Esophagus squamous epithelium (tissue), 5 donors: Measurements from ENCODE around the gene JUNB. TPM values are rescaled to one million over a fixed set of nuclear protein-coding genes. Genes with fewer than 3 reads are reported as not detected.

Experiments
- DNase-seq: peaks from one replicate; lab custom pipeline; 2025; lab: John Stamatoyannopoulos, UW
- H3K27ac ChIP-seq, 4 donors: fragments of 200-600 bp; sonication (generic); one replicate each; pipeline ENCODE4 v1.5.1; 2016 to 2019; ENCODE audit warnings: mild to moderate bottlenecking in 1 of 4
- H3K27me3 ChIP-seq, 4 donors: fragments of 200-600 bp; sonication (generic); 1 replicate in 3 of 4; 2 replicates in 1 of 4; pipeline versions ENCODE4 v1.5.1 to v1.6.0; 2017 to 2021; ENCODE audit warnings: antibody characterized with exemption in 1 of 4
- H3K36me3 ChIP-seq, 3 donors: fragments of 200-600 bp; sonication (generic); one replicate each; pipeline ENCODE4 v1.5.1; 2016 to 2019
- H3K4me1 ChIP-seq, 3 donors: fragments of 200-600 bp; sonication (generic); one replicate each; pipeline ENCODE4 v1.5.1; 2017 to 2019
- H3K4me3 ChIP-seq, 4 donors: fragments of 200-600 bp; sonication (generic); 1 replicate in 3 of 4; 2 replicates in 1 of 4; pipeline ENCODE4 v1.5.1; 2016 to 2019; ENCODE audit warnings: mild to moderate bottlenecking in 2 of 4, moderate library complexity in 1 of 4
- H3K9me3 ChIP-seq, 3 donors: fragments of 200-600 bp; sonication (generic); one replicate each; pipeline ENCODE4 v1.5.1; 2016 to 2019
- POLR2A ChIP-seq, 4 donors: fragments of 450-650 bp; IDR thresholded peaks; one replicate each; pipeline ENCODE4 v1.6.1; 2017; ENCODE audit warnings: antibody characterized with exemption in 4 of 4, mild to moderate bottlenecking in 4 of 4, moderate library complexity in 3 of 4
- WGBS, 2 donors: methylation state at CpG; one replicate each; pipeline ENCODE4 v1.1.5; 2018; 5-methylcytosine and 5-hydroxymethylcytosine counted together
- intact Hi-C: fragments of 100-400 bp; cut with DNase I; formaldehyde crosslinking; loops from one replicate; pipeline ENCODE4 v1.15.0; 2022
- total RNA-seq, 4 donors: library from RNA; depleted of rRNA; stranded (reverse); fragments of >200 nt; gene quantifications; one replicate each; pipeline ENCODE4 v1.1.0, GENCODE V29; 2016
- TF ChIP-seq, protein P1 (sequence below), 6 experiments: fragments of 450-650 bp in 4 of 6; fragments of 200-600 bp in 2 of 6; sonication (generic) in 2 of 6; IDR thresholded peaks; one replicate each; pipeline ENCODE4 v1.5.1; 2016 to 2019; ENCODE audit warnings: antibody characterized with exemption in 6 of 6, mild to moderate bottlenecking in 4 of 6, moderate library complexity in 4 of 6
- donor health status: DM: yes; HTN: yes; CAD: no.

Gene JUNB
- total RNA-seq, 4 donors from 2014 or later: 260 to 945 (median 388) TPM

DNA sequence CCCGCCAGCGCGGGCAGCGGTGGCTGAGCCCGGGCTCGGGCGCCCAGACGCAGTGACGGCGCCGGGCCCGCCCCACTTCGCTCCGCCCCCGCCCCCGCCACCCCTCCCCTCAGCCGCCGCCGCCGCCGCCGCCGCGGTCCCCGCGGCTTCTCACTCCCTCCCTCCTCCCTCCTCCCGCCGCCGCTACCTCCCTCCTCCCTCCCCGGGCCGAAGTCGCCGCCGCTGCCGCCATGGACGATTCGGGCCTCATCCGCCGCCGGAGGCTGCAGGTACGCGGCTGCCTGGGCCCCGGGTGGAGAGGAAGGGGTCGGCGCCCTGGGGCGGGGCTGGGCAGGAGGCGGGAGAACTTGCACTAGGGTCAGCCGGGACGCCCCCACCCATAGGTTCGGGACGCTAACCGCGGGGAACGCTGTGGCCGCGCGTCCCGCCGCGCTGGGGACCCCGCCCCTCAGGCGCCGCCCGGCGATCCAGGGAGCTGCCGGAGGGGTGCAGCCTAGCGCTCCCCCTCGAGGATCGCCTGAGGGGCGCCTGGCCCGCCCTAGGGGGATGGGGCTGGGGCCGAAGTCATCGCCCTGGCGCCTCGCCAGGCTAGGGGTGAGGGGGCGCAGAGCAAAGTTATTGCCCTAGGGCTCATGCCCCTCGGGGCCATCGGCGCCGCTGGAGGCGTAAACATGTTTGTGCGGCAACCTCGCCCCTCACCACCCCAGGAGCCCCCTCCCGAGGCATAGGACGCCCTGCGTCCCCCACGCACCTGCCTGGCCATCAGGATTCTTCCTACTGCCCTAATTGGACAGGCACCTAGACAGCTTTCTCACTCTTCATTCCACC lies 42.7 kb downstream of the JUNB start:
- no peak overlapping the region for H3K27ac ChIP-seq
- no peak for TF ChIP-seq POLR2A (IDR thresholded peaks at IDR 0.05)
- TF ChIP-seq, protein P1, sequence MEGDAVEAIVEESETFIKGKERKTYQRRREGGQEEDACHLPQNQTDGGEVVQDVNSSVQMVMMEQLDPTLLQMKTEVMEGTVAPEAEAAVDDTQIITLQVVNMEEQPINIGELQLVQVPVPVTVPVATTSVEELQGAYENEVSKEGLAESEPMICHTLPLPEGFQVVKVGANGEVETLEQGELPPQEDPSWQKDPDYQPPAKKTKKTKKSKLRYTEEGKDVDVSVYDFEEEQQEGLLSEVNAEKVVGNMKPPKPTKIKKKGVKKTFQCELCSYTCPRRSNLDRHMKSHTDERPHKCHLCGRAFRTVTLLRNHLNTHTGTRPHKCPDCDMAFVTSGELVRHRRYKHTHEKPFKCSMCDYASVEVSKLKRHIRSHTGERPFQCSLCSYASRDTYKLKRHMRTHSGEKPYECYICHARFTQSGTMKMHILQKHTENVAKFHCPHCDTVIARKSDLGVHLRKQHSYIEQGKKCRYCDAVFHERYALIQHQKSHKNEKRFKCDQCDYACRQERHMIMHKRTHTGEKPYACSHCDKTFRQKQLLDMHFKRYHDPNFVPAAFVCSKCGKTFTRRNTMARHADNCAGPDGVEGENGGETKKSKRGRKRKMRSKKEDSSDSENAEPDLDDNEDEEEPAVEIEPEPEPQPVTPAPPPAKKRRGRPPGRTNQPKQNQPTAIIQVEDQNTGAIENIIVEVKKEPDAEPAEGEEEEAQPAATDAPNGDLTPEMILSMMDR (IDR thresholded peaks at IDR 0.05): no peak
- H3K36me3 ChIP-seq: no peaks in the 10 kb centered on the region
- no peaks in the 10 kb centered on the region for H3K9me3 ChIP-seq
- H3K27me3 ChIP-seq: peaks cover 22 to 100% (median 35%) of the 10 kb centered on the region in 4 donors
- 0% methylated on average over 3 to 4 of the region's 87 CpGs for WGBS, 2 donors
- peak overlapping the region; percentile 18 to 70 (median 41) for H3K4me3 ChIP-seq
- no peak for DNase-seq
- peaks cover 9 to 55% (median 21%) of the 10 kb centered on the region in 3 donors for H3K4me1 ChIP-seq
- intact Hi-C loops: no loop called here

DNA sequence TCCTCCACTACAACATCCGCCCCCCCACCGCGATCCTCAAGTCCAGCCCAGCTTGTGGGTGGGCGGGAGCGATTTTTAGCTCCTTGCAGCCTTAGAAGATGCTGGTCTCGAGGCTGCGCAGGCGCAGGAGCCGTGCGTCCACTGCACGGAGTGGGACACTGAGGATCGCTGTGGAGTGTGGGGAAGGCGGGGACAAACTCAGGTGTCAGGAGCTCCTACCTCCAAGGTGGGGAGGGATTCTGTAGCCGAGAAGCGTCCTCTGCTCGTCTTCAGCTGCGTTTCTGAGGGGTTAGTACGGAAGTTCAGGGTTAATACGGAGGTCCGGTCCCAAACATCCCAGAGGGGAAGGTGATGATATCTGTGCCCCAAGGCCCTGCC lies 43.3 kb downstream of the JUNB start, which contains the start of gene RTBDN:
RTBDN (minus strand) TSS at position 14 of the 378 bp plus-strand sequence. CDS start 4,600 bp downstream, outside the sequence.
- intact Hi-C loops: no loop called here
- Histone ChIP-seq H3K9me3 (no peaks in the 10 kb centered on the region), H3K4me3 (peak within 1 kb of the TSS; percentile 18 to 70 (median 41)), H3K27me3 (peaks cover 22 to 100% (median 36%) of the 10 kb centered on the region in 4 donors), H3K36me3 (no peaks in the 10 kb centered on the region), H3K27ac (no peak within 1 kb of the TSS), H3K4me1 (peaks cover 10 to 57% (median 22%) of the 10 kb centered on the region in 3 donors)
- no peak for TF ChIP-seq POLR2A (IDR thresholded peaks at IDR 0.05)
- TF ChIP-seq, protein P1 (IDR thresholded peaks at IDR 0.05): no peak
- DNase-seq: no peak
- WGBS, 2 donors: 13 to 20% methylated on average over 2 to 16 of the region's 20 CpGs

DNA sequence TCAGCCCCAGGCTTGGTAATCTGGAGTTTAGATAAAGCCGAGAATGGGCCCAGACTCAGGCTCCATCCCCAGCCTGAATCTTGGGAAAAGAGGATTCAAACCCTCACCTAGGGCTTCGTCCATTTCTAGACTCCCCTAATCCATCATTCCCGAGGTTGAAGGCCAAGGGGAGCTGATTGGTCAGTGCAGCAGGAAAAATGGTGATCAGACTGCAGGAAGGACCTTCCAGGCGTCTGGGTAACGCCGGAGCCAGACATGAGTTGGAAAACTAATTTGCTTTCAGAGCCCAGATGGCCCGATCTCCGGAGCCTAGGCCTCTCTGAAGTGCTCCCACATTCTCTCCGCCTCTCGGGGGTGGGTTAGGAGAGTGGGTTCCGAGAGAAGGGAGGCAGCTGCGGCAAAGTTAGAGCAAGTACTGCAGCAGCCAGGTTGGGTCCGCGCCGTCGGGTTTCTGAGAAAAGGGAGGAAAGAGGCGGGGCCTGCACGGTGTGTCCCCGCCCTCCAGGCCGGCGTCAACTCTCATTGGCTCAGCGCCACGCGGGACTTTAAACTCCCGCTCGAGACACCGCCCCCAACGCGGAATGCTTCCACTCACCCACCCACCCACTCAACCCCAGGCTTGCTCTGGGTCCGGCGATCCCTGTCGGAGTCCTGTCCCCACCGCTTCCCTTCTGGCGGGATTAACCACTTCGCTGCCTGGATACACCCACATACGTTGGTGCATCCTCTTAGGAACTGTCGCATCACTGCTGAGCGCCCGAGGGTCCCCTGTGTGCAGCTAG lies 43.9 kb downstream of the JUNB start:
- TF ChIP-seq POLR2A (IDR thresholded peaks at IDR 0.05): no peak
- TF ChIP-seq, protein P1 (IDR thresholded peaks at IDR 0.05): no peak
- peaks cover 10 to 58% (median 22%) of the 10 kb centered on the region in 3 donors for H3K4me1 ChIP-seq
- 10 to 15% methylated on average over 15 to 19 of the region's 39 CpGs for WGBS, 2 donors
- intact Hi-C loops: no loop called here
- H3K4me3 ChIP-seq: no peak overlapping the region
- H3K9me3 ChIP-seq: no peaks in the 10 kb centered on the region
- no peak for DNase-seq
- no peak overlapping the region for H3K27ac ChIP-seq
- peaks cover 22 to 100% (median 37%) of the 10 kb centered on the region in 4 donors for H3K27me3 ChIP-seq
- H3K36me3 ChIP-seq: no peaks in the 10 kb centered on the region

DNA sequence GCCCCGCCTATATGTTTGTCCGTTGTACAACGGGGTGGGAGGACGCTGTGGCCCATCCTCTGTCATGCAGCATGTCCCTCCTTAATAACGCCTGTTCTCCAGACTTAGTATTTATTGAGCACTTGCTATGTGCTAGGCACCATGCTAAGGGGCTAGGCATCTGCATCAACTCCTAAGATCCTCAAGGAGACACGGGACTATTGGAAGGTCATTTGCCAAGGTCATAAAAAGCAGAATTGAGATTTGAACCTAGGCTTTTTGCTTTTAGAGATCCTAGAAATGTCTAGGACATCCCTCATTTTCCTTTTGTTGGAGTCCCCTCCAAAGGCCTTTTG lies 45.2 kb downstream of the JUNB start:
- H3K27me3 ChIP-seq: peaks cover 22 to 100% (median 41%) of the 10 kb centered on the region in 4 donors
- H3K27ac ChIP-seq: no peak overlapping the region
- TF ChIP-seq POLR2A (IDR thresholded peaks at IDR 0.05): no peak
- TF ChIP-seq, protein P1 (IDR thresholded peaks at IDR 0.05): no peak
- no peak overlapping the region for H3K4me3 ChIP-seq
- DNase-seq: no peak
- H3K36me3 ChIP-seq: no peaks in the 10 kb centered on the region
- H3K9me3 ChIP-seq: no peaks in the 10 kb centered on the region
- intact Hi-C loops: no loop called here
- peaks cover 15 to 71% (median 28%) of the 10 kb centered on the region in 3 donors for H3K4me1 ChIP-seq
- 7 to 13% methylated on average over 3 to 6 of the region's 6 CpGs for WGBS, 2 donors
